Measurements from ENCODE around the gene VENTX.

Gene VENTX, protein sequence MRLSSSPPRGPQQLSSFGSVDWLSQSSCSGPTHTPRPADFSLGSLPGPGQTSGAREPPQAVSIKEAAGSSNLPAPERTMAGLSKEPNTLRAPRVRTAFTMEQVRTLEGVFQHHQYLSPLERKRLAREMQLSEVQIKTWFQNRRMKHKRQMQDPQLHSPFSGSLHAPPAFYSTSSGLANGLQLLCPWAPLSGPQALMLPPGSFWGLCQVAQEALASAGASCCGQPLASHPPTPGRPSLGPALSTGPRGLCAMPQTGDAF

DNA sequence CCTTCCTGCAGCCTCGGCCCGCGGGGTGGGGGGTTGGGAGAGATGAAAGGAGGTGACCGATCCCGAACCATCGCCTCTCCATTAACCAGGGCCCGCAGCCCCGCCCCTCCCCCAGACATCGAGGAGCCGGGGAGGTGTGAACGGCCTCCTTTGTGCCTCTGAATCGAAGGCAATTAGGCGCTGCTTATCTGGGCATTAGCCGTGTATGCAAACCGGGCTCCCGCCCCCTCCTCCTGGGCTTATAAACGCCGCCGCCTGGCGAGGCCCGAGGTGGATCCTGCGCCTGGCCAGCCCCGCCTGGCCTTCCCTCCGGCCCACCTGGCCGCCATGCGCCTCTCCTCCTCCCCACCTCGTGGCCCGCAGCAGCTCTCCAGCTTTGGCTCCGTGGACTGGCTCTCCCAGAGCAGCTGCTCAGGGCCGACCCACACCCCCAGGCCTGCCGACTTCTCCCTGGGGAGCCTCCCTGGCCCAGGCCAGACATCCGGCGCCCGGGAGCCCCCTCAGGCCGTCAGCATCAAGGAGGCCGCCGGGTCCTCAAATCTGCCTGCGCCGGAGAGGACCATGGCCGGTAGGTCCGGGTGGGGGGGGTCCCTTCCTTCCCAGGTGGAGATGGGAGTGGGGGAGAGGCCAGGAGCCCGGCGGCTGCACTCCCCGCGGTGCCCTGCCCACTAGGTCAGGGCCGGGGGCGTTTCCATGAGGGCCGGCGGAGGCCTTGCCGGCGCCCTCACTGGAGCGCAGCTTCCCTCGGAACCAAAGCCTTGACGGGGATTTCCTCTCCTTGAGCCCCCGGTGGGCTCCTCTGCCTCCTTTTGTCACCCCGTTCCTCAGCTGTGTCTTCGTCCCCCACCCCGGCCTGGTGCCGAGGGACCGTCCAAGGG is at the start of gene VENTX:
TSS of gene VENTX (plus strand) at position 268 of the 878 bp plus-strand sequence. CDS start at position 328, 60 bp downstream.
- DNase-seq (ENCODE audit: low spot score), result no peak

DNA sequence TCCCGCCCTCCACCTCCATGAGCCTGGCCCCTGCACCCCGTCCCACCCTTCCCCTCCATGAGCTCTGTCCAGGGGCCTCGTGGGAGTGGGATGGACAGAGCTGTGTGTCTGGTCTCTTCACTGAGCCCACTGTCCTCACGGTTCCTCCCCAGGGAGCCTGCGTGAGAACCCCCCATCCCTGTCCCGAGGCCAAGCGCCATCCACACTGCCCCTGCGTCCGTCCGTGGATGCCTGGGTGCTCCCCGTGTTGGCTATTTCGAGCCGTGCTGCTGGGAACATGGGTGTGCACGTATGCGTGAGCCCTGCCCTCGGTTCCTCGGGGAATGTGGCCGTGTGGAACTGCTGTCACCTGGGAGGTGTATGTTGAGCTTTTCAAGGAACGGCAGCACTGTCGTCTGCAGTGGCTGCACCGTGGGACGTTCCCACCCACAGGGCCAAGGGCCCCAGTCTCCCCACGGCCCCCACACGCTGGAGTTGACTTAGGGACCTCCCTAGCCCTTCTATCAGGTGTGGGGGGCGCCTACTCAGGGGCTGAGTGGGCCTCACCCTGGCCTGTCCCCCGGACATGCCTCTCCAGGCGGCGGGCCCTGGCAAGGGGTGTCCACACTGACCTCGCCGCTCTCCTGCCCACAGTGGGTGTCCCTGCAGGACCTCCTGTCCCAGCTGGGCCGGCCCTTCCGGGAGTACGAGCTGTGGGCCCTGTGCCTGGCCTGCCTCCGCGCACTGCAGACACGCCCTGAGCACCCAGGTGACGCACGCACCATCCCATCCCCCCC is 49.6 kb upstream of the VENTX start:
- no peak for DNase-seq (ENCODE audit: low spot score)

DNA sequence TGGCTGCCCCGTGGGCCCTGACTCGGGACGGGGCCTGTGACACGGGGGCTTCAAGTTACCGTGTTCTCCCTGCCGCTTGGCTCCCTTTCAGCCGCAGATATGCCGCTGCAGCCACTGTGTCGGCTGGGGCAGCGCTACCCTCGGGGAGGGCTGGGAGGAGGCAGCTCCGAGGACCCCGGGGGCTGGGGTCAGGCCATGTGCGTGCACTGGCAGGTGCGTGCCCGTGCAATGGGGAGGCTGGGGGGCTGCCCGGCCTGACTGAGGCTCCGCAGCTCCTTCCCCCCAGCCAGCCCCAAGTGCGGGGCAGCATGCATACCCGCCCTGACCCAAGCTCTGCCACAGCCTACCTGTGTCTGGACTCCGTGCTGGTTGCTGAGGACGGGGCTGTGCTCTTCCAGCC is 48.4 kb upstream of the VENTX start:
- no peak for DNase-seq (ENCODE audit: low spot score)

DNA sequence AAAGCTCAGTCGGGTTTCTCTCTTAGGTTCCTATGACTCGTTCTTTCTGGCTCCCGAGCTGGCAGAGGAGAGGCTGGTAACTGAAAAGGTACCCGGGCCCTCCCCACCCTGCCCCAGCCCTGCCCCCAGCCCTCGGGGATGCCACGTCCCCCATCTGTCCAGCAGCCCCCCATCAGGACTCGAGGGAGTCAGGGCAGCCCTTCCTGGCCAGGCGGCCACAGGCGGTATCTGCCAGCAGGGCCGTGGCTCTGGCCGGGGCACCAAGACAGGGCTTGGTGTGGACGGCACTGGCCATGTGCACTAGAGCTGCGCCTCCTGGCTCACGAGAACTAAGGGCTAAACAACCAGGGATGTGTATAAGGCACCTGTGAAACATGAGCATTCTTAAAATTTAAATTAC is 47.9 kb upstream of the VENTX start:
- DNase-seq (ENCODE audit: low spot score), result no peak

DNA sequence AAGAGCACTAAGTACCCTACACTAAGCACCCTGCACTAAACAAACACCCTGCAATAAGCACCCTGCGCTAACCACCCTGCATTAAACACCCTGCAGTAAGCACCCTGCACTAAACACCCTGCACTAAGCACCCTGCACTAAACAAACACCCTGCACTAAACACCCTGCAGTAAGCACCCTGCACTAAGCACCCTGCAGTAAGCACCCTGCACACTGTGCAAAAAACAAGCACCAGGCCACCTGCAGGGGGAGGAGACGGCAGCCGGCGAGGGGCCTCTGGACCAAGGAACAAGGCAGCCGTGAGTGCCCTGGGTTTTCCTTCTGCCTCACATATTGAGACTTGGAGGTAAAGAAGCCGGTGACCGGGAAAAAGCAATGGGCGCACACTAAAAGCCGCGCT is 47.4 kb upstream of the VENTX start:
- DNase-seq (ENCODE audit: low spot score), result no peak

DNA sequence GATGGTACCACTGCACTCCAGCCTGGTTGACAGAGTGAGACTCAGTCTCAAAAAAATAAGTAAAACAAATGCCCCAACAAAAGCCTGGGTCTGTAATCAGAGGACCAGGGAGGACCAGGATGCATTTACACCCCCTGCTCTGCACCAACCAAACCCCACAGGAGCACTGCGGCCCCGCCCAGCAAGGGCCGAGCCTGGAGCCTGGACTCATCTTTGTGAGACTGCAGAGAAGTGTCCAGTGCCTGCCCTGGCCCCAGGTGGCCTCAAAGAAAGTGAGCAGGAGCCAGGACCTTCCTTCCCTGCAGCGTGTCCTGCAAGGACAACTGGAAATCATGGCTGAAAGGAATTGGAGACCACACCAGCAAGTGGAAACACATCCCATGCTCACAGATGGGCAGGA is 46.0 kb upstream of the VENTX start:
- no peak for DNase-seq (ENCODE audit: low spot score)

DNA sequence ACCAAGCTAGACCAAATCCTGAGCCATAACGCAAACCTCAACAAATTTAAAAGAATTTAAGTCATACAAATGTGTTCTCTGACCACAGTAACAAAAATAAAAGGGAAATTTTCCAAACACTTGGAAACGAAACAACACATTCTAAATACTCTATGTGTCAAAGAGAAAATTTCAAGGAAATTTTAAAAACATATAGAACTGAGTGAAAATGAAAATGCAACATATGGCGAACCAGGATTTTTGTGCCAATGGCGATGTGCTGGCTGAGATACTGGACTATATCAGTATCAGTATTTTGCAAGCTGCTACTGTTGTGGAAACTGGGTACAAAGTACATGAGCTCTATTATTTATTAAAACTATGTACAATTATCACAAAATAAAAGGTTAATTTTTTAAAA is 43.5 kb upstream of the VENTX start:
- no peak for DNase-seq (ENCODE audit: low spot score)

DNA sequence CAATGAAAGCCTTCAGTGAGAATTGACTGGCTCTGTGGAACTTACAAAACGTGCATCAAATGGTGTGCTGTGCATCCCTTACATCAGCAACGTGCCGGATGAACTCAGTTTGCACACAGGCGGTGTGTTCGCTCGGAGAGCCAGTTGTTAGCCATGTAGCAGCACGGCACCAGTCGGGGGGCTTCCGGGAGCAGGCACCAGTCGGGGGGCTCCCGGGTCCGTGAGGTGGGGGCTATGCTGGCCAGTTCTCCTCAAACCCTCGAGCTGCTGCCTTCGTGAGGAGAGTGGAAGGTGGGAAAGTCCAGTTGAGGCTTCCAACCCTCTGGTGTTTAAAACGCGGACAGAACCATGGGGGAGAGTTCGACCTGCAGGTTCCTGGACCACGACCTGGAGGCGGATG is 42.6 kb upstream of the VENTX start:
- DNase-seq (ENCODE audit: low spot score), result no peak

DNA sequence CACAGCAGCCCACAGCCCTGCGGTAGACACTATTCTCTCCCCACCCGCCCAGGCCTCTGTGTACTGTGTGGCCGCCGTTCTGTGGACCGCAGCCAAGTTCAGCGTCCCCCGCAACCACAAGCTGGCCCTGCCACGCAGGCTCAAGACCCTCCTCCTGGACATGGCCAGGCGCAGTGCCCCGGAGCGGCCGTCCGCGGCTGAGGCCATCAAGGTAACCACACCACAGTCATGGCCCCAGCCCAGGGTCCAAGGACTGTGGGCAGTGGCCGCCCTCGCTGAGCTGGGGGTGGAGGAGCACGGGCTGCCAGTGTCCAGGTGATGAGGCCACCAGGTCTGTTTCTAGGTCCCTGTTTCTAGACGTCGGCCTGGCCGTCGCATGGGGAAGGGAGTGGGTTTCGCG is 42.0 kb upstream of the VENTX start:
- DNase-seq (ENCODE audit: low spot score), result no peak

DNA sequence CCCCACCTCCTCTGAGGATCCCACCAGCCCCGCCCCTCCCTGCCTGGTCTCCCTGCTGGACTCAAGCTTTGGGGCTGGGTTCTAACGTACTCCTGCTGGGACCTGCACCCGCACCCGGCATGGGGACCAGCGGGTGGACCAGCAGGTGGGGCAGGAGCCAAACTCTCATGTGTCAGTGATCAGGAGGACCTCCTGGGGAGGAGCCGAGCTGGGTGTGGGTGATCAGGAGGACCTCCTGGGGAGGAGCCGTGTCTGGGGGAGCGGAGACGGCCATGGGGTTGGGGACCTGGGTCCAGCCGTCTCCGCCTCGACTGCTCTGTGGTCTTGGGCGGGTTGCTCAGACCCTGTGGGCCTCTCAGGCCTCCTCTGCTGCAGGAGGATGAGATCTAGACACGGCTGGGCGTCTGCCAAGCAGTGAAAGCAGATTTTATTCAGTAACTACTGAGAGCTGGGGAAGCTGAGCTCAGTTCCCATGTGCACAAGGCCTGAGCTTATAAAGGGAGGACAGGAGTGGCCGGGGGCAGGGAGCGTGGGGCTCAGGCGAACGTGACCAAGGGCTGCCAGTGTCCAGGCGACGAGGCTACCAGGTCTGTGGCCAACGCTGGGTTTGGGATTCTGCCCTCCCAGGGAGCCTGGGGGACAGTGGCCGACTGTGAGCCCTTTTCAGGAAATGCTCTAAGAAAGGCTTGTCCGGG is 41.3 kb upstream of the VENTX start:
- DNase-seq (ENCODE audit: low spot score), result no peak

DNA sequence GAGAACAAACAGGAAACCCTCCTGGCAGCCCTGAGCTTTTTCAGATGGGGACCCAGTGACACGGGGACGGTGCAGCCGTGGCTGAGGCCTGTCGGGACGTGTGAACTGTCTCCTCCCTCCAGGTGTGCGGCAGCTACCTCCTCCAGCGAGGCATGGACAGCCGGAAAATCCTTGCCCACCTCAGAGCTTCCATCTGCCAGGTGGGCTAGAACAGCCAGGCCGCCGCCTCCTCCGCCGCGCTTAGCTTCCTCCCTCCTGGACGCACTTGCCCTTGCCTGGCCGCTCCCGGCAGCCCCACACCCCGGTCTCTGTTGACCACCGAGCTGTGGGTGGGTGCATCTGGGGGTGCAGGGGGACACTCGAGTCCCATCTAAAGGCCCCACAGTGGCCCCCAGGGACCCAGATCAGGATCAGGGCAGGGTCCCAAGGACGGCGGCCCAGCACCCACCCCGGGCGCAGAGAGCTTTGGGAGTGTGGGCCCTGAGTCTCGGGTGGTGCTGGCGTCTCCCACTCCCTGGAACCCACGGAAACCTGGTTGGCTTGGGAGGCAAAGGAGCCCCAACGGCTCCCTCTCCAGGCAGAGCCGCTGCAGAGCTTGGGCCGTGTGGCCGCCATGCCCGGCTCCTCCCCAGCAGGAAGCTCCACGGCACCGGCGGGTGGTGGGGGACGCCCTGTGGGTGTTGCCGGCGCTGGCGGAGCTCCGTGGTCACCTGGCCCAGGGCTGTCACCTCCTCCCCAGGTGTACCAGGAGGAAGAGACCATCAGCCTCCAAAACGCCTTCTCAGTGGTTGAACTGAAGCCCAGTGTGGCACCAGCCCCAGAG is 40.5 kb upstream of the VENTX start:
- no peak for DNase-seq (ENCODE audit: low spot score)

DNA sequence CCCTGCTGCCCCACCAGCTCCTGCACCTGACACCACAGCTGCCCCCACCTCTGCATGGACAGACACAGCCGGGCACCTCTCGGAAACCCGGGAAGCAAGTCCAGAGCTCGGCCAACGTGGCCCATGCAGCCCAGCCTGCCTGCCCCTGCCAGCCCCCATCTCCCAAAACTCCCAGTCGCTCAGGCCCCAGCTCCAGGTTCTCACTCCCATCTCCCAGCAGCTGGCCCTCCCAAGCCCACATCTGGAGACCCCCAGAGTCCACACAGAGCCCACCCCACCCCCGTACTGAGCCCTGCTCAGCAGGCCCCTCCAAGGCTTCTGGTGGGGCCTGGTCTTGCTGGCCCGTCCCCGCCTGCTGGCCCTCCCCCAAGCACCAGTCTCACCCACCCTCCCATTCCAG is 39.9 kb upstream of the VENTX start:
- DNase-seq (ENCODE audit: low spot score), result no peak

DNA sequence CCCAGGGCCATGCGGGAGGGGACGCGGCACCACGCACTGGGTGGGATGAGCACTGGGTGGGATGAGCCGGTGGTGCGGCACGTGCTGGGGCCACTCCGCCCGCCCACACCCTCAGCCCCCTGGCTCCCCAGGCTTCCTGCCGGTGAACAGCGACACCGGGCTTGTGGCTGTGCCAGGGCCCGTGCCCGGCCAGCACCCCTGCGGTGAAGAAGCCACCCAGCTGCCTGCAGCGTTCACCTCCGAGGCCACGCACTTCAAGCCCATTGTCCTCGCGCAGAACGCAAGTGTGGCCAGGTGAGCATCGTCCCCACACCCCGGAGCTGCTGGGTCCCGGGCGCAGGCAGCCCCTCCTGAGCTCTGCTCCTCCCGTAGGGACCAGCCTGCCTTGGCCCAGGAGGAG is 39.4 kb upstream of the VENTX start:
- DNase-seq (ENCODE audit: low spot score), result no peak

DNA sequence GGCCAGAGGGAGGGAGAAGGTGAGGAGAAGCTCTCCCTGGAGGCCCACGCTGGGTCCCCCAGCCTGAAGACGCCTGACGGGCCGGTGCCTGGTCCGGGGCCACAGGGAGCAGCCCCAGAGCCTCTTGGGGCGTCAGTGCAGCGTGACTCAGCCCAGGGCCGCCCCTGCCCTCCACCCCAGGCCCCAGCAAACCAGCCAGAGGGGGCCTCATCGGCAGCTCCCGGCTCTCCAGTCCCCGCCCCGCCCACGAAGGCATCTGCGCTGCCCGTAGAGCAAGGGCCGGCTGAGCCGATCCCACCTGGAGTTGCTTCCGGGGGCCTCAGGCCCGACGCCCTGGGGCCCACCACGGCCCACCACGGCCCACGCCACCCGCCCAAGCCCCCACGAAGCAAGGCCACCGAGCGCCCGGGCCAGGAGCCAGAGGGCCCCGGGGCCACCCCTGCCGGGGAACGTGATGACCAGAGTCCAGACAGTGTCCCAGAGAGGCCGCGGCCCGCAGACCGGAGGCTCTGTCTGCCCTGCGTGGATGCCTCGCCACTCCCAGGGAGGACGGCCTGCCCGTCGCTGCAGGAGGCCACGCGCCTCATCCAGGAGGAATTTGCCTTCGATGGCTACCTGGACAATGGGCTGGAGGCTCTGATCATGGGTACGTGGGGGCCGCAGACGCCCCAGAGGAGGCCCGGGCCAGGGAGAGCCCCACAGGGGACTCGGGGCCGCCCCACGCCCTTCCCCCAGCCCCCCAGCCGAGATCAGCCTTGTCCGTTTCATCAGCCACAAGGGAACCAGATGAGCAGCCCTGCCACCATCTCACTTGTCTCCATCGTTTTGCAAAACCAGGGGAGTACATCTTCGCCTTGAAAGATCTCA is 38.8 kb upstream of the VENTX start:
- no peak for DNase-seq (ENCODE audit: low spot score)

DNA sequence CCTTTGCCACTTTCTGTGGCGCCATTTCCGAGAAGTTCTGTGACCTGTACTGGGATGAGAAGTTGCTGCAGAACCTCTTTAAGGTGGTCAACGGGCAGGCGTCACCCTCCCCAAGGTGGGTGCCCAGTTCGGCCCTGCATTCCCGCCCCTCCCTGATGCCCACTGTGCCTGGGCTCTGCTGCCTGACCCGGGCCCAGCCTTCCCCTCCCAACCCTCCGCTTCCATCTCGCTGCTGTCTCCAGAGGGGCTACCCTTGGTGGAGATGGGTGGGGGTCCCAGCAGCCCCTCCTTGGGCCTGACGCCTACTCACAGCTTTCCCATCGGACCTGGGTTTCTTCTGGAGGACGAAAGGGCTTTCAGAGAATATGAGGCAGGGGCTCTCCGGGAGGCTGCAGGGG is 38.2 kb upstream of the VENTX start:
- no peak for DNase-seq (ENCODE audit: low spot score)

DNA sequence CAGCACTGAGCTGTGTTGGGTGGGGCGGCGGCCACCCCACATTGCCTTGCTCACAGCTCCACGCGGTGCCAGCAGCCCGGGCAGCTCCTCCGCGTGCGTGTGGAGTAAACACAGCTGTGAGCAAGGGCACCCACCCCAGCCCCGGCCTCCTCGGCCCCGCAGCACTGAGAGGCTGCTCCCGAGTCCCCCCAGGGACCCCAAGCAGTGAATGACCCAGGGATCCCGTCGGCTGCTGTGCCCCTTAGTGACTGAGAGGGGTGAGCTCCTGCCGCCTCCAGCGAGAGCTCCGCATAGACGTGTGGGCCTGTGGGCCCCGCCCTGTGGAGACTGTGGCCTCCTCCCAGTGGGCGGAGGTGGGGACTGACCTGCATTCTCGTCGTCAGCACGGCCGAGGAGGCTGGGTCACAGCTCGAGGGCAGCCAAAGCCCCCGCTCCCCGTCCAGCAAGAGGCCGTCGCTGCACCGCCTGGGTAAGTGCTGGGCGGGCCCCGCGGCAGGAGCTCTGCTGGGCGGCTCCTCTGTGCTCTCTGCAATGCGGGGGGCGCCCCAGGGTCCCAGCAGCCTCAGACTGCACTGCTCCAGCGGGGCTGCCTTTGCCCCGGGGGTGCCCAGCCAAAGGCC is 37.6 kb upstream of the VENTX start:
- no peak for DNase-seq (ENCODE audit: low spot score)

DNA sequence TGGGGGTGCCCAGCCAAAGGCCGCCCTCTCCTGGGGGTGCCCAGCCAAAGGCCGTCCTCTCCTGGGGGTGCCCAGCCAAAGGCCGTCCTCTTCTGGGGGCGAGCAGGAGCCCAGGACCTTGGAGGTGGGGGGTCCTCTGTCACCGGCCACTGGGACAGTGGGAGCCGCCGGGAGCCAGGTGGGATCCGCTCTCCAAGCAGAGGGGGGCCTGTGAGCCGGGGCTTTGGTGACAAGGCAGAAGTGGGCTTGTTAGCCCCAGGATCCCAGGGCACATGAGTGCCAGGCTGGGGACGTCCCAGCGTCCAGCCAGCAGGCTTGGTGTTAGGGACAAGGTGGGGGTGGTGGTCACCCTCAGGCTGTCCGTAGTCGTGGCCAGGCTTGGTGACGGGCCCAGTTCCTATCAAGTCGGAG is 37.0 kb upstream of the VENTX start:
- DNase-seq (ENCODE audit: low spot score), result no peak

DNA sequence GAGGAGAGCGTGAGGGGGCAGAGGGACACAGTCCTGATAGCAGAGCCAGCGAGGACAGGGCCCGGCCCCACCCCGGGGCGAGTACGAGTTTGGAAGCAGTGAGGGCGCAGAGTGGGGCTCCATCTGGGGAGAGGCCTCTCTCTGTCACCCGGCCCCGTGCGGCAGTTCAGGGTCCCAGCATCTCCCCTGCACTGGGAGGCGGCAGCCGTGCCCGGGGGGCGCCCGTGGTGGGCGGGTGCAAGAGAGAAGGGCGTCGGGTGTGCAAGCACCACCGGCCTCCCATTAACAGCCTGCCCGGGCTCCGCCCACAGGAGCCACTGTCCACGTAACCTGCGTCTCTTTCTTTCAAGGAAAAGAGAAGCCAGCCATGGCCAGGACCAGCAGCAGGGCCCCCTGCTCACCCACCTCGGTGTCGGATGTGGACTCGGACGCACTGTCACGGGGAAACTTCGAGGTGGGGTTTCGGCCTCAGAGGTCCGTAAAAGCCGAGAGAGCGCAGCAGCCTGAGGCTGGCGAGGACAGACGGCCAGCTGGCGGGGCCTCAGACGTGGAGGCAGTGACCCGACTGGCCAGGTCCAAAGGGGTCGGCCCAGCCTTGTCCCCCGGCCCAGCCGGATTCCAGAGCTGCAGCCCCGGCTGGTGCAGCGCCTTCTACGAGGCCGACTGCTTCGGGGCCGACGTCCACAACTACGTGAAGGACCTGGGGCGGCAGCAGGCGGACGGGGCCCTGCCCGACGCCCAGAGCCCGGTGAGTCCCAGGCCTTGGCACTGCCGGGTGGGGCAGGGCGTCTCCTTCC is 36.3 kb upstream of the VENTX start:
- DNase-seq (ENCODE audit: low spot score), result no peak

All from D341Med (cell line).